Endothelial cell of umbilical vein (primary cell): ENCODE measurements around the gene DAB2IP. TPM values are rescaled to one million over a fixed set of nuclear protein-coding genes. Genes with fewer than 3 reads are reported as not detected.

Source experiments
- BruUV-seq: library from RNA; stranded (reverse); fragments of 400-500 nt; replicated peaks from 2 replicates; lab custom pipeline; 2021; lab: Mats Ljungman, UMichigan
- CTCF ChIA-PET: fragments of 300-600, 350-600 bp; sonication (Branson Sonifier 250); formaldehyde crosslinking; loops from one replicate; lab custom pipeline; 2021; ENCODE audit warnings: antibody characterized with exemption, inconsistent platforms; lab: Charles Lee
- POLR2A ChIA-PET: fragments of 300-600, 350-600 bp; sonication (Branson Sonifier 250); formaldehyde crosslinking; loops from one replicate; lab custom pipeline; 2021; ENCODE audit warnings: antibody characterized with exemption, inconsistent platforms; lab: Charles Lee
- DNase-seq: peaks from one replicate; pipeline ENCODE4 v3.0.0-alpha.2; 2011; ENCODE audit warnings: low read depth, low spot score
- FAIRE-seq: peaks from 2 replicates; lab custom pipeline; 2011; peaks lifted over from hg19 to GRCh38; lab: Jason Lieb, UNC
- H2AFZ ChIP-seq: 2 replicates; pipeline ENCODE4 v1.6.0; 2012; ENCODE audit warnings: low read depth, low read length, control low read depth, inconsistent platforms
- H3K27ac ChIP-seq: 2 replicates; pipeline ENCODE4 v1.5.1; 2011; ENCODE audit warnings: low read depth, mild to moderate bottlenecking, control low read depth, low read length, moderate library complexity; ENCODE audit not compliant: insufficient read depth
- H3K27me3 ChIP-seq, 2 experiments: 2 replicates each; pipeline versions ENCODE4 v1.6.0 to v1.6.1; 2011; ENCODE audit warnings: low read length in 2 of 2, mixed read lengths in 1 of 2; ENCODE audit not compliant: control insufficient read depth in 2 of 2, insufficient read depth in 2 of 2
- H3K36me3 ChIP-seq, 2 experiments: 2 replicates in 1 of 2; 3 replicates in 1 of 2; pipeline ENCODE4 v1.5.1; 2011; ENCODE audit warnings: low read length in 2 of 2, mild to moderate bottlenecking in 1 of 2, moderate library complexity in 1 of 2; ENCODE audit not compliant: control insufficient read depth in 2 of 2, insufficient read depth in 2 of 2; ENCODE audit errors: extremely low read depth in 1 of 2
- H3K4me1 ChIP-seq: 3 replicates; pipeline ENCODE4 v1.5.1; 2011; ENCODE audit warnings: mild to moderate bottlenecking, low read length; ENCODE audit not compliant: control insufficient read depth, insufficient read depth; ENCODE audit errors: extremely low read depth
- H3K4me2 ChIP-seq: 2 replicates; pipeline ENCODE4 v1.6.1; 2011; ENCODE audit warnings: low read length, control low read depth, mixed read lengths; ENCODE audit not compliant: insufficient read depth
- H3K4me3 ChIP-seq, 3 experiments: fragments of 200-600 bp in 1 of 3; sonication (generic), shearing (Covaris generic) in 1 of 3; replicated peaks in 1 of 3; 2 replicates each; pipeline ENCODE4 v1.5.1; 2011 to 2016; ENCODE audit warnings: control low read depth in 3 of 3, low read length in 3 of 3, mild to moderate bottlenecking in 2 of 3, inconsistent platforms in 1 of 3, low read depth in 1 of 3, moderate library complexity in 1 of 3; ENCODE audit not compliant: insufficient read depth in 1 of 3
- H3K79me2 ChIP-seq: 2 replicates; pipeline ENCODE4 v1.6.0; 2012; ENCODE audit warnings: low read length, inconsistent platforms; ENCODE audit not compliant: control insufficient read depth, insufficient read depth
- H3K9ac ChIP-seq: replicated peaks from 2 replicates; pipeline ENCODE3; 2011; ENCODE audit warnings: low read length, control low read depth; ENCODE audit not compliant: insufficient read depth; ENCODE audit errors: extremely low read depth
- H3K9me1 ChIP-seq: replicated peaks from 3 replicates; pipeline ENCODE4 v1.6.0; 2011; ENCODE audit warnings: mild to moderate bottlenecking, low read length; ENCODE audit not compliant: control insufficient read depth, insufficient read depth; ENCODE audit errors: extremely low read depth
- H3K9me3 ChIP-seq: replicated peaks from 2 replicates; pipeline ENCODE4 v1.5.1; 2012; ENCODE audit warnings: low read length, inconsistent platforms; ENCODE audit not compliant: control insufficient read depth, insufficient read depth
- H4K20me1 ChIP-seq: replicated peaks from 2 replicates; pipeline ENCODE3; 2011; ENCODE audit warnings: mild to moderate bottlenecking, low read length; ENCODE audit not compliant: control insufficient read depth, insufficient read depth; ENCODE audit errors: extremely low read depth
- CTCF ChIP-seq, 2 donors: IDR thresholded peaks; 1 replicate in 1 of 2; 2 replicates in 1 of 2; pipeline ENCODE4 v1.5.1; 2011; ENCODE audit warnings: low read length in 2 of 2, mild to moderate bottlenecking in 2 of 2, moderate library complexity in 2 of 2, control low read depth in 1 of 2, inconsistent platforms in 1 of 2, low read depth in 1 of 2; ENCODE audit not compliant: insufficient read depth in 1 of 2; ENCODE audit errors: extremely low read depth in 1 of 2
- EZH2 ChIP-seq: IDR thresholded peaks from 2 replicates; pipeline ENCODE4 v1.6.1; 2012; ENCODE audit warnings: borderline replicate concordance, low read depth, mild to moderate bottlenecking, moderate library complexity, low read length, inconsistent platforms; ENCODE audit not compliant: severe bottlenecking
- FOS ChIP-seq: IDR thresholded peaks from 2 replicates; pipeline ENCODE4 v1.6.1; 2011; ENCODE audit warnings: mild to moderate bottlenecking, low read length, moderate library complexity, borderline replicate concordance; ENCODE audit not compliant: insufficient read depth
- GATA2 ChIP-seq: IDR thresholded peaks from 2 replicates; pipeline ENCODE4 v1.7.0; 2011; ENCODE audit warnings: low read depth, mild to moderate bottlenecking, moderate library complexity, mixed read lengths, low read length; ENCODE audit not compliant: insufficient read length, insufficient read depth
- JUN ChIP-seq: IDR thresholded peaks from 2 replicates; pipeline ENCODE4 v1.6.1; 2011; ENCODE audit warnings: borderline replicate concordance, low read depth; ENCODE audit not compliant: insufficient read length, insufficient read depth
- MYC ChIP-seq: IDR thresholded peaks from one replicate; pipeline ENCODE4 v1.6.1; 2011; ENCODE audit warnings: mild to moderate bottlenecking, low read depth, low read length
- POLR2A ChIP-seq: IDR thresholded peaks from 2 replicates; pipeline ENCODE4 v1.6.1; 2012; ENCODE audit warnings: low read depth, mild to moderate bottlenecking, control low read depth, low read length
- POLR2AphosphoS5 ChIP-seq: IDR thresholded peaks from 2 replicates; pipeline ENCODE4 v1.6.1; 2012; ENCODE audit warnings: low read depth, mild to moderate bottlenecking, control low read depth, low read length, moderate library complexity; ENCODE audit not compliant: insufficient read depth
- dilution Hi-C: fragments of 300-500 bp; cut with MboI; formaldehyde crosslinking; loops from one replicate; pipeline ENCODE4 v1.15.0; 2019; ENCODE audit warnings: low sequenced_read_pairs; ENCODE audit not compliant: extremely low pct_ligation_motif_present
- intact Hi-C: fragments of 100-400 bp; cut with micrococcal nuclease; formaldehyde crosslinking; loops from one replicate; pipeline ENCODE4 v1.10.0; 2022
- polyA plus RNA-seq, 4 experiments: library from polyadenylated mRNA; depleted of rRNA in 3 of 4; stranded (reverse) in 3 of 4; unstranded in 1 of 4; fragments of >200 nt; gene quantifications; 2 replicates each; pipeline versions ENCODE4 v1.2.1 to v1.2.3, GENCODE V29; 2011 to 2012; ENCODE audit warnings: missing spikeins in 1 of 4
- total RNA-seq: library from RNA; stranded (reverse); gene quantifications from 2 replicates; pipeline ENCODE4 v1.2.3, GENCODE V29; 2021
- TF ChIP-seq, protein P1 (sequence below): IDR thresholded peaks from 2 replicates; pipeline ENCODE4 v1.6.1; 2011; ENCODE audit not compliant: insufficient read depth, insufficient read length

Gene DAB2IP
- total and polyA plus RNA-seq, 2 donors (not counting 3 experiments of a cell fraction or from before 2014, with no cell fraction given): 29.2 to 53.6 TPM

- no peaks in the 10 kb centered on the region for H4K20me1 ChIP-seq
- ChIA-PET CTCF (interaction anchor here (1.0 kb wide), 1 partner anchor 30 kb away, joined by 3 read pairs; no protein-coding TSS in a partner anchor), POLR2A (no interaction called here)
- H3K9me1 ChIP-seq: no peaks in the 10 kb centered on the region
- FAIRE-seq: no peak
- DNase-seq: no peak
- no peak overlapping the region for H3K9ac ChIP-seq
- H3K4me2 ChIP-seq: no peak overlapping the region
- H3K27me3 ChIP-seq: no peaks in the 10 kb centered on the region
- intact Hi-C loops (no loop called here), dilution Hi-C loops (no loop called here)
- BruUV-seq: no TSS peak
- no peaks in the 10 kb centered on the region for H3K79me2 ChIP-seq
- no peaks in the 10 kb centered on the region for H3K9me3 ChIP-seq
- H2AFZ ChIP-seq: no peak overlapping the region
- H3K4me1 ChIP-seq: peaks cover 7% of the 10 kb centered on the region
- H3K36me3 ChIP-seq: peaks cover 0 to 46% of the 10 kb centered on the region in 2 experiments
- H3K27ac ChIP-seq: no peak overlapping the region
- no peak overlapping the region for H3K4me3 ChIP-seq
- TF ChIP-seq EZH2 (no peak), POLR2A (no peak), MYC (no peak), JUN (no peak), FOS (no peak), CTCF (IDR thresholded peaks at IDR 0.05; ENCODE audit: extremely low read depth in 1 of 2, insufficient read depth in 1 of 2, low read depth in 1 of 2, low read length in 2 of 2) (no peak), POLR2AphosphoS5 (no peak), GATA2 (no peak)
- TF ChIP-seq, protein P1, sequence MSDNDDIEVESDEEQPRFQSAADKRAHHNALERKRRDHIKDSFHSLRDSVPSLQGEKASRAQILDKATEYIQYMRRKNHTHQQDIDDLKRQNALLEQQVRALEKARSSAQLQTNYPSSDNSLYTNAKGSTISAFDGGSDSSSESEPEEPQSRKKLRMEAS: no peak
Measured at GRCh38 chr9:121776001-121776738, 124.7 kb downstream of the DAB2IP start.
